BLaER1 (cell line): ENCODE results near the gene PARD3.

ENCODE experiments used
- H3K27ac ChIP-seq: shearing (Covaris generic); formaldehyde crosslinking; 2 replicates; pipeline ENCODE4 v1.8.1; 2022
- H3K27me3 ChIP-seq: shearing (Covaris generic); formaldehyde crosslinking; 2 replicates; pipeline ENCODE4 v1.8.1; 2022
- H3K36me3 ChIP-seq: shearing (Covaris generic); formaldehyde crosslinking; 2 replicates; pipeline ENCODE4 v1.8.1; 2022
- H3K4me1 ChIP-seq: shearing (Covaris generic); formaldehyde crosslinking; 2 replicates; pipeline ENCODE4 v1.8.1; 2022
- H3K4me2 ChIP-seq: shearing (Covaris generic); formaldehyde crosslinking; 2 replicates; pipeline ENCODE4 v1.8.1; 2022
- H3K4me3 ChIP-seq: shearing (Covaris generic); formaldehyde crosslinking; 2 replicates; pipeline ENCODE4 v1.8.1; 2022
- H3K9ac ChIP-seq: shearing (Covaris generic); formaldehyde crosslinking; 2 replicates; pipeline ENCODE4 v1.8.1; 2022
- H3K9me3 ChIP-seq: shearing (Covaris generic); formaldehyde crosslinking; 2 replicates; pipeline ENCODE4 v1.8.1; 2022
- H4K20me1 ChIP-seq: shearing (Covaris generic); formaldehyde crosslinking; 2 replicates; pipeline ENCODE4 v1.8.1; 2022
- Cebpa-rat ChIP-seq: shearing (Covaris generic); IDR thresholded peaks from 2 replicates; pipeline ENCODE4 v1.8.1; 2022

The PARD3 gene

DNA sequence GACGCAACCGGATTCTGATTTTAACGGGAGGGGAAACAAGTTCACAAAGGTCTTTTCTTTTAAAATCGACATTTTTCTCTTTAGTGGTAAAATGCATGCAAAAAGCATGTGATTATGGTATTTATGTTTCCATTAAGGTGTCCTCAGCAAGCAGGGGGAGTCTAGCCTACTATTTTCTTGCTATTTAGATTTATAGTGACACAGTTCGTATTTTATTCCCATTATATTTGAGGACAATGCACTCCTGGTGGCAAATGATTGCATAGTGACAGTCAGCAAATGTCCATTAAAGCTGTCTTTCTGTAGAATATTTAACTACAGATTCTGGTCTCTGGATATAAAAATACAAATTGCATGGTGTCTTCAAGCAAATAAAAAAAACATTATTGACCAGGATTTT lies 554.2 kb downstream of the PARD3 start:
- Histone ChIP-seq H3K4me2 (no peak overlapping the region), H3K27ac (no peak overlapping the region), H3K4me3 (no peak overlapping the region), H4K20me1 (no peaks in the 10 kb centered on the region), H3K4me1 (no peaks in the 10 kb centered on the region), H3K9me3 (no peaks in the 10 kb centered on the region; the same call in 1 of the 2 replicates), H3K27me3 (no peaks in the 10 kb centered on the region), H3K9ac (no peak overlapping the region), H3K36me3 (0 out of 2 replicates have a peak, but pooled peaks cover 13% of the 10 kb centered on the region)
- no peak for TF ChIP-seq Cebpa-rat

DNA sequence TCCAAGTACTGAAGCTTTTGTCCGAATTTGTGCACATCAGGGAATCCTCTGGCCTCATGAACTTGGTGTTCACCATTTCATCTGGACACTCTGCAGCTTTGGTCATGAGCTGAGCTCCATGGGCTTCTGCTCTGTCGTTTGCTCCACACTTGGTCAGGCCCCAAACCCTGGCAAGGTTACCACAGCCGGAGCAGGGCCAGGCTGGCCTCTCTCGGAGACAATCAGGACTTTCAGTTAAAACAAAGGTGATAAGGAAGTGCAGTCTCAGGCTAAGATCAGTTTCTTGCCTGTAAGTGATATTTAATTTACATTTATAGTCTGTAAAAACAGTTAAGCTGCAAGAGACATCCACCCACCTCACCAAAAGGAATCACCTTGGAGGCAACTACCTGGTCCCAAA lies 558.9 kb downstream of the PARD3 start:
- no peak overlapping the region for H3K4me2 ChIP-seq
- H3K9ac ChIP-seq, result no peak overlapping the region
- TF ChIP-seq Cebpa-rat, result no peak
- H3K36me3 ChIP-seq, result peaks cover 18% of the 10 kb centered on the region; the same call in 1 of the 2 replicates
- H3K27ac ChIP-seq, result no peak overlapping the region
- H3K27me3 ChIP-seq, result no peaks in the 10 kb centered on the region
- no peaks in the 10 kb centered on the region for H3K4me1 ChIP-seq
- no peaks in the 10 kb centered on the region; the same call in 1 of the 2 replicates for H3K9me3 ChIP-seq
- no peak overlapping the region for H3K4me3 ChIP-seq
- H4K20me1 ChIP-seq, result no peaks in the 10 kb centered on the region

DNA sequence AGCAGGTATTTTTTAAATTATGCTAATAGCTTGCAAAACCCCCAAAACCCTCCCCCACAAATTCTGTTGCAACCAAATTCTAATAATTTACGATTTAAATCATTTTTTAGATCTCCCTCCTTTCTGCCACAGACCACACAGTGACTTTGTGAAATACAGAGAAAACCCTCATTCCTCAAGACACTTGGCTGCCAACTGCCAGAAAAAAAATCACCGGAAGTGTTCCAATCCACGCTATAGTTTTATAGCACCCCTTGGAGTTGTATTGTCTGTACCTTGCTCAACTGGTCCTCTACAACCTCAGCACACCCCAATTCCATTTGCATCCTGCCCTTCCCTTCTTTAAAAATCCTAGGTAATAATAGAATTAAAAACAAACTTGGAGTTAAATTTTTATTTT lies 560.1 kb downstream of the PARD3 start:
- Histone ChIP-seq H3K36me3 (peaks cover 14% of the 10 kb centered on the region; the same call in 1 of the 2 replicates), H3K4me2 (no peak overlapping the region), H3K4me3 (no peak overlapping the region), H3K9ac (no peak overlapping the region), H3K27ac (no peak overlapping the region), H3K27me3 (no peaks in the 10 kb centered on the region), H4K20me1 (no peaks in the 10 kb centered on the region), H3K9me3 (no peaks in the 10 kb centered on the region; the same call in 1 of the 2 replicates), H3K4me1 (no peaks in the 10 kb centered on the region)
- TF ChIP-seq Cebpa-rat, result no peak

DNA sequence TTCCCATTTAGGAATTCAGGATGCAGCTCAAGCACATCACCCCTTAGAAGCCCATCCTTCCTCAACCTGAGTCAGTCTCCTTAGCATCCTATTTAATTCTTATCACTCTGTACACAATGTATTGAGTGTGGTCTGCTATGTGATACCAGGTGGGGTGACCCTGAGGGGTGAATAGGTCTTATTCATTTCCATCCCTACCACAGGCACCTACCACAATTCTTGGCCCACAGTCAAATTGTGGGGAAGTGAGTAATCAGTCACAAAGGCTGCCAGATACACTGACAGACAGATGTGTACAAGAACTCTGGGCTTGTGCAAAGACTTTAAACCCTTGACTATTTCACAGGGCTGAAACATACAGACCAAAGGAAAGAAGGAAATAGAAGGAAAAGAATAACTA lies 560.5 kb downstream of the PARD3 start:
- Histone ChIP-seq H4K20me1 (no peaks in the 10 kb centered on the region), H3K36me3 (peaks cover 10% of the 10 kb centered on the region; the same call in 1 of the 2 replicates), H3K4me3 (no peak overlapping the region), H3K27me3 (no peaks in the 10 kb centered on the region), H3K4me1 (no peaks in the 10 kb centered on the region), H3K4me2 (no peak overlapping the region), H3K9ac (no peak overlapping the region), H3K9me3 (no peaks in the 10 kb centered on the region; the same call in 1 of the 2 replicates), H3K27ac (no peak overlapping the region)
- TF ChIP-seq Cebpa-rat, result no peak

DNA sequence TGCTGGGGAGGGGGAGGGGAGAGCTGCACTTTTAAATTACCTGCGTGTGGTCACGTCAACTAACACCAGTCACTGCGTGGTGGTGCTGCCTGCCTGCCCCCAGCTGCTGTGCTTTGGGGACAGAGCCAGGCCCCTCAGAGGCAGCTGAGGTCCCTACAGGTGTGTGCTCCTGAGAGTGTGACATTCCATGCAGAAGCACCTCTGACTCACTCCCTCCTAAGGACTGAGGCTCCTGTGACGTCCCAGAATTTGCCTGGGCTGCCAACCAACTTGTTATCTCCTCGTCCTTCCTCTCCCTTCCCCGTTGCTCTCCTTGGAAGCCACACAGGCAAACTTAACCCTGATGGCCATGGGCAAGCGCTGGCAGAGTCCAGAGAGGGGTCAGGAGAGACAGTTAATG lies 563.0 kb downstream of the PARD3 start:
- Histone ChIP-seq H3K4me3 (no peak overlapping the region), H3K27ac (no peak overlapping the region), H3K9me3 (no peaks in the 10 kb centered on the region), H3K4me2 (no peak overlapping the region), H3K4me1 (no peaks in the 10 kb centered on the region), H3K27me3 (no peaks in the 10 kb centered on the region), H3K9ac (no peak overlapping the region), H3K36me3 (peaks cover 4% of the 10 kb centered on the region; the same call in 1 of the 2 replicates), H4K20me1 (no peaks in the 10 kb centered on the region)
- TF ChIP-seq Cebpa-rat, result no peak

DNA sequence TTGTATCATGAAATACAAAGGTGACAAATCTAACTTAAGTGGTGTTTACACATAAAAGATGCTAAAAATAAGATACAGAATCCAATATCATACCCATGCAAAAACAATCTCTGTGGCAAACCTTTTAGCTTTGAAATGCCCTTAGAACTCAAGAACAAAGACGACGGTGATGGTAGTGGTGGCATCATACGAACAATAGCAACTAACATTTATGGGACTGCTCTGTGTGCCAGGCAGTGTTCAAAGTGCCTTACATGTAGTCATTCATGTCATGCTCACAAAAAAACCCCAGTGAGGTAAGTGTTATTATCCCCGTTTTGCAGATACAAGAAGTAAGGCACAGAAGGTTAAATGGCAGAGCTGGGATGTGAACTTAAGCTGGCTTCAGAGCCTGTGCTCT lies 563.9 kb downstream of the PARD3 start:
- Histone ChIP-seq H3K27ac (no peak overlapping the region), H3K4me3 (no peak overlapping the region), H3K9me3 (no peaks in the 10 kb centered on the region), H3K27me3 (no peaks in the 10 kb centered on the region), H3K36me3 (peaks cover 4% of the 10 kb centered on the region; the same call in 1 of the 2 replicates), H3K9ac (no peak overlapping the region), H4K20me1 (no peaks in the 10 kb centered on the region), H3K4me2 (no peak overlapping the region), H3K4me1 (no peaks in the 10 kb centered on the region)
- TF ChIP-seq Cebpa-rat, result no peak

DNA sequence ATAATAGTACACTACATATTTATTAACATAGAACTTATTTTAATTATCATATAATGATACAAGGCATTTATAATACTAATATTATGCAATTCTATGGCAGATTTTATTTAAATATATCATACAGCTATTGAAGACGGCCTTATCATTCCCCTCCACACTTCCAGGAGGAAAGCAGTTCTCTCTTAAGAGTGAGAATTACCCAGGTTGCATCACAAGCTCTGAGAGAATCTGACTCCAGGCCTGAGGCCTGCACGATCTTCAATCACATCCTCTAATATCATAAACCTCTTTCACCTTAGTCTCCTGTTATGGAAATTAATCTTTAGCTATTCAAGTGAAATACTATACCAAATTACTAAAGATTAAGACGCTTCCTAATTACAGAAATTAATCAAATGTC lies 564.4 kb downstream of the PARD3 start:
- no peaks in the 10 kb centered on the region for H3K27me3 ChIP-seq
- H3K4me2 ChIP-seq, result no peak overlapping the region
- H3K27ac ChIP-seq, result no peak overlapping the region
- H3K36me3 ChIP-seq, result peaks cover 4% of the 10 kb centered on the region; the same call in 1 of the 2 replicates
- no peak overlapping the region for H3K9ac ChIP-seq
- TF ChIP-seq Cebpa-rat, result no peak
- no peaks in the 10 kb centered on the region for H4K20me1 ChIP-seq
- no peaks in the 10 kb centered on the region for H3K4me1 ChIP-seq
- no peak overlapping the region for H3K4me3 ChIP-seq
- H3K9me3 ChIP-seq, result no peaks in the 10 kb centered on the region

DNA sequence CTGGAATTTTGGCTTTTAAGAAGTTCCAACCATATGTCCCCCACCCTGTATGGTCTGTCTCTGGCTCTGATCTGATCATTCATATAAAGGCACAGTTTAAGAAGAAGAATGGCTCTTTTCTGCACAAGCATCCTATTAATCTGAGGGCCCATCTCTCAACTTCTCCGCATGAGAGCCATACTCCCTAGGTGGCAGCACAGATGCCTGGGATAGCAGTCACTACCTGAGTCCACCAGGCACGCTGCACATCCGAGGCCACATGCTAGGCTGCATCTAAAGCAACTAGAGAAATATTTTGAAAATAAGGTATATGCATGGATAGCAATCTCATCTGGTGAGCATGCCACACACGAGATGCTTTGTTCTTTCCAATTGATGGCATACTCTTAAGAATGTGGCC lies 565.5 kb downstream of the PARD3 start:
- no peak overlapping the region for H3K9ac ChIP-seq

DNA sequence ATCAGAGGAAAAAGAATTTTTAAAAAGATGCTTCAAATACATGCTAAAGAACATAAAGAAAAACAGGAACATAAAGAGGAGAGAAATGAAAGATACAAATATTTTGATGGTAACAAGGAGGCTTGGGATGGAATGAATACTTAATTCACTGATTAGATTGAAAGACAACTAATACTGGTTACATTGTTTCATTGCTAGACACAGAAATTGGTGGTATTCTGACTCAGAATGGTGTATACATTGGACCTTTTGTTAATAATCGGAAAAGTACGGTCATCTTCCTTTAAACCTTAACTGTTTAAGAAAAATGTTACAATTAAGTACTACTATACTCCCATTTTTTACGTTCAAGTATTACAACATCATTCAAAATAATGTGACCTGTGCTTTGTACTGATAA lies 567.5 kb downstream of the PARD3 start:
- Histone ChIP-seq H3K4me3 (no peak overlapping the region), H3K9me3 (no peaks in the 10 kb centered on the region), H4K20me1 (no peaks in the 10 kb centered on the region), H3K4me2 (no peak overlapping the region), H3K27ac (no peak overlapping the region), H3K27me3 (no peaks in the 10 kb centered on the region), H3K4me1 (peaks cover 6% of the 10 kb centered on the region; the same call in 1 of the 2 replicates), H3K36me3 (no peaks in the 10 kb centered on the region), H3K9ac (no peak overlapping the region)
- TF ChIP-seq Cebpa-rat, result no peak

More for the DNA sequence above, 565.5 kb downstream of the PARD3 start:
- Histone ChIP-seq H3K4me1 (no peaks in the 10 kb centered on the region), H3K27ac (no peak overlapping the region), H3K9me3 (no peaks in the 10 kb centered on the region), H3K4me2 (no peak overlapping the region), H3K27me3 (no peaks in the 10 kb centered on the region), H4K20me1 (no peaks in the 10 kb centered on the region), H3K4me3 (no peak overlapping the region), H3K36me3 (peaks cover 4% of the 10 kb centered on the region; the same call in 1 of the 2 replicates)
- no peak for TF ChIP-seq Cebpa-rat

DNA sequence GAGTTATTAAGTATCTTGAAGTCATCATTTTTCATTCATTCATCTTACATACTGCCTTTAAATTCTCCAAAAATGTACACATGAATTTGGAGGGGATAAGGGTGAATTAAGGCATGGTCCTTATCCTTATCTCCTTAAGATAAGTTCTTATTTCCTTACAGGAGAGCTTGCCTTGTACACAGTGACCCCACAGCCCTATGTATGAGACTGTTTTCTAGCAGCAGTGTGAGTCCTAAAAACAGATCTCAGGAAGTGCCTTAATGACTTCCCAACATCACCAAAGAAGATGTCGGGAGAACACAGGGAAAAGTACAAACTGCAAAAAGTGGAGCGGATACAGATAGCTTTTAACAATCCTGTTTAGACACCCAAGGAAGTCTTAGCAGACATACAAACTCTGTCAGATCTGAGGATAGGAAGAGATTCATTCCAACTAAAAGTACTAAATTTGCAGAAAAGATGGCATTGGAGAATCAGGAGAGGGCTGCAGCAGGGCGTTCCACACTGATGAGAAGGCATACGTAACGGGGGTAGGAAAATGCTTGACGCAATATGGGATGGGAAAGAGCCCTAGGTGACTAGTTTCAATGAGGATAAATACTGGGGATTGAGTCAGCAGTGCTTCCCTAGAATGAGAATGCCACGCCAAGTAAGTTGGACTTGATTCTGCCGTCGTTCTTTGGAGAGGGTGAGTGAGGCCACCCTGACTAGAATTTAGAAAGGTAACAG lies 570.2 kb downstream of the PARD3 start:
- no peak for TF ChIP-seq Cebpa-rat

More for the DNA sequence above, 570.2 kb downstream of the PARD3 start:
- no peaks in the 10 kb centered on the region for H3K9me3 ChIP-seq
- no peaks in the 10 kb centered on the region for H3K36me3 ChIP-seq
- H3K27ac ChIP-seq, result no peak overlapping the region
- H3K4me2 ChIP-seq, result no peak overlapping the region
- H3K4me3 ChIP-seq, result no peak overlapping the region
- peaks cover 15% of the 10 kb centered on the region for H3K4me1 ChIP-seq
- H4K20me1 ChIP-seq, result no peaks in the 10 kb centered on the region
- H3K27me3 ChIP-seq, result no peaks in the 10 kb centered on the region
- H3K9ac ChIP-seq, result no peak overlapping the region
